ENCODE measurements around the gene NPLOC4.

GRCh38 chr17:81648707-81649085 lies 11.8 kb upstream of the NPLOC4 start:
- TF ChIP-seq, protein P1, sequence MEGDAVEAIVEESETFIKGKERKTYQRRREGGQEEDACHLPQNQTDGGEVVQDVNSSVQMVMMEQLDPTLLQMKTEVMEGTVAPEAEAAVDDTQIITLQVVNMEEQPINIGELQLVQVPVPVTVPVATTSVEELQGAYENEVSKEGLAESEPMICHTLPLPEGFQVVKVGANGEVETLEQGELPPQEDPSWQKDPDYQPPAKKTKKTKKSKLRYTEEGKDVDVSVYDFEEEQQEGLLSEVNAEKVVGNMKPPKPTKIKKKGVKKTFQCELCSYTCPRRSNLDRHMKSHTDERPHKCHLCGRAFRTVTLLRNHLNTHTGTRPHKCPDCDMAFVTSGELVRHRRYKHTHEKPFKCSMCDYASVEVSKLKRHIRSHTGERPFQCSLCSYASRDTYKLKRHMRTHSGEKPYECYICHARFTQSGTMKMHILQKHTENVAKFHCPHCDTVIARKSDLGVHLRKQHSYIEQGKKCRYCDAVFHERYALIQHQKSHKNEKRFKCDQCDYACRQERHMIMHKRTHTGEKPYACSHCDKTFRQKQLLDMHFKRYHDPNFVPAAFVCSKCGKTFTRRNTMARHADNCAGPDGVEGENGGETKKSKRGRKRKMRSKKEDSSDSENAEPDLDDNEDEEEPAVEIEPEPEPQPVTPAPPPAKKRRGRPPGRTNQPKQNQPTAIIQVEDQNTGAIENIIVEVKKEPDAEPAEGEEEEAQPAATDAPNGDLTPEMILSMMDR (IDR thresholded peaks at IDR 0.05), result no peak
- no peak for TF ChIP-seq EP300 (IDR thresholded peaks at IDR 0.05)
- no peak for TF ChIP-seq POLR2AphosphoS5 (IDR thresholded peaks at IDR 0.05)
- no peak for TF ChIP-seq POLR2A (IDR thresholded peaks at IDR 0.05)
